OCI-LY7 (cell line): ENCODE results near the gene KCNQ5. TPM values are rescaled to one million over a fixed set of nuclear protein-coding genes. Genes with fewer than 3 reads are reported as not detected.

Experiments used
- BruUV-seq: library from RNA; stranded (reverse); fragments of 400-500 nt; replicated peaks from 2 replicates; lab custom pipeline; 2021; lab: Mats Ljungman, UMichigan
- CTCF ChIA-PET: fragments of 300-600 bp; sonication (Branson Sonifier 250); formaldehyde crosslinking; loops from one replicate; lab custom pipeline; 2022; ENCODE audit warnings: antibody characterized with exemption; ENCODE audit not compliant: unreplicated experiment; lab: Charles Lee
- POLR2A ChIA-PET: fragments of 300-600 bp; sonication (Branson Sonifier 250); formaldehyde crosslinking; loops from one replicate; lab custom pipeline; 2022; ENCODE audit warnings: antibody characterized with exemption; lab: Charles Lee
- DNase-seq: peaks from one replicate; pipeline ENCODE4 v3.0.0-alpha.2; 2015; ENCODE audit warnings: low spot score
- H2AFZ ChIP-seq: fragments of 200-600 bp; sonication (generic), shearing (Covaris generic); 2 replicates; pipeline ENCODE4 v1.6.1; 2014; ENCODE audit warnings: mild to moderate bottlenecking, antibody characterized with exemption, low read length, moderate library complexity
- H3K27ac ChIP-seq: fragments of 200-600 bp; sonication (generic); 2 replicates; pipeline ENCODE4 v1.5.1; 2014; ENCODE audit warnings: mixed run types, low read depth, mild to moderate bottlenecking, moderate library complexity, low read length, inconsistent platforms; ENCODE audit not compliant: poor library complexity, severe bottlenecking
- H3K36me3 ChIP-seq: fragments of 200-600 bp; sonication (generic); 2 replicates; pipeline ENCODE4 v1.6.1; 2014; ENCODE audit warnings: mild to moderate bottlenecking, antibody characterized with exemption, low read length, moderate library complexity, mixed read lengths; ENCODE audit not compliant: insufficient read depth
- H3K4me1 ChIP-seq: fragments of 200-600 bp; sonication (generic); 2 replicates; pipeline ENCODE4 v1.5.1; 2014; ENCODE audit warnings: mild to moderate bottlenecking, low read length; ENCODE audit not compliant: insufficient read depth, poor library complexity, severe bottlenecking
- H3K4me2 ChIP-seq: fragments of 200-600 bp; sonication (generic); 2 replicates; pipeline ENCODE4 v1.6.1; 2014; ENCODE audit warnings: mild to moderate bottlenecking, low read length
- H3K4me3 ChIP-seq: fragments of 200-600 bp; sonication (generic); 2 replicates; pipeline ENCODE4 v1.5.1; 2014; ENCODE audit warnings: mild to moderate bottlenecking, low read depth, low read length; ENCODE audit not compliant: poor library complexity, severe bottlenecking
- H3K79me2 ChIP-seq: fragments of 200-600 bp; sonication (generic); 2 replicates; pipeline ENCODE4 v1.6.1; 2016; ENCODE audit warnings: low read depth, mild to moderate bottlenecking, low read length, moderate library complexity, mixed read lengths; ENCODE audit not compliant: insufficient read depth
- H3K9me2 ChIP-seq: fragments of 200-600 bp; sonication (generic); 2 replicates; pipeline ENCODE4 v1.6.1; 2016; ENCODE audit warnings: mild to moderate bottlenecking, low read length, mixed read lengths; ENCODE audit not compliant: insufficient read depth
- H3K9me3 ChIP-seq: fragments of 200-600 bp; sonication (generic); 2 replicates; pipeline ENCODE4 v1.6.1; 2014; ENCODE audit warnings: mild to moderate bottlenecking, mixed run types, low read length, mixed read lengths
- H4K20me1 ChIP-seq: fragments of 200-600 bp; sonication (generic); 2 replicates; pipeline ENCODE4 v1.6.1; 2014; ENCODE audit warnings: mild to moderate bottlenecking, antibody characterized with exemption, low read length, moderate library complexity, mixed read lengths; ENCODE audit not compliant: insufficient read depth
- CTCF ChIP-seq: fragments of 200-600 bp; sonication (generic); conservative IDR thresholded peaks from 2 replicates; pipeline ENCODE4 v1.5.1; 2014; ENCODE audit warnings: mild to moderate bottlenecking, antibody characterized with exemption, low read length, moderate library complexity, mixed read lengths
- EZH2phosphoT487 ChIP-seq: fragments of 200-600 bp; sonication (generic); IDR thresholded peaks from 2 replicates; pipeline ENCODE4 v1.6.1; 2018; ENCODE audit warnings: low read depth, borderline replicate concordance, mild to moderate bottlenecking, mixed run types, antibody characterized with exemption, low read length, moderate library complexity, mixed read lengths
- intact Hi-C: fragments of 100-400 bp; cut with micrococcal nuclease; formaldehyde crosslinking; loops from one replicate; pipeline ENCODE4 v1.10.0; 2022; ENCODE audit not compliant: unreplicated experiment
- total RNA-seq, 2 experiments: library from RNA; depleted of rRNA in 1 of 2; stranded (reverse); fragments of >200 nt in 1 of 2; shearing (Covaris generic) in 1 of 2; gene quantifications; 2 replicates each; pipeline ENCODE4 v1.2.3, GENCODE V29; 2014 to 2022

Gene KCNQ5
- total RNA-seq, 2 experiments from 2014 or later, result 26.1 to 29.7 TPM

- Histone ChIP-seq H2AFZ (no peak overlapping the region), H3K36me3 (peaks cover 44% of the 10 kb centered on the region), H3K4me2 (no peak overlapping the region), H3K9me3 (no peaks in the 10 kb centered on the region), H4K20me1 (peaks cover 15% of the 10 kb centered on the region; the same call in 1 of the 2 replicates), H3K4me3 (no peak overlapping the region), H3K79me2 (peaks cover 100% of the 10 kb centered on the region), H3K9me2 (0 out of 2 replicates have a peak, but pooled peaks cover 3% of the 10 kb centered on the region), H3K4me1 (peaks cover 18% of the 10 kb centered on the region), H3K27ac (no peak overlapping the region)
- no peak for TF ChIP-seq EZH2phosphoT487
- TF ChIP-seq CTCF, result no peak
- no TSS peak for BruUV-seq
- CTCF ChIA-PET, result no interaction called here
- POLR2A ChIA-PET, result interaction anchor here (0.5 to 1.4 kb wide), 6 partner anchors 10 to 1008 kb away, joined by 3 to 5 read pairs (median 4); no protein-coding TSS in a partner anchor
- DNase-seq, result no peak
- intact Hi-C loops, result no loop called here
Observed at GRCh38 chr6:72639920-72640614, 18.2 kb downstream of the KCNQ5 start.

GRCh38 chr6:72640615-72640930 lies 18.7 kb downstream of the KCNQ5 start:
- H3K9me2 ChIP-seq, result 0 out of 2 replicates have a peak, but pooled peaks cover 3% of the 10 kb centered on the region
- peaks cover 100% of the 10 kb centered on the region for H3K79me2 ChIP-seq
- H3K9me3 ChIP-seq, result no peaks in the 10 kb centered on the region
- CTCF ChIA-PET, result no interaction called here
- H3K4me1 ChIP-seq, result peaks cover 17% of the 10 kb centered on the region
- H3K4me2 ChIP-seq, result no peak overlapping the region
- peaks cover 15% of the 10 kb centered on the region; the same call in 1 of the 2 replicates for H4K20me1 ChIP-seq
- POLR2A ChIA-PET, result interaction anchor here (0.5 to 1.4 kb wide), 4 partner anchors 9 to 1008 kb away, joined by 3 to 5 read pairs (median 4); no protein-coding TSS in a partner anchor
- intact Hi-C loops, result no loop called here
- BruUV-seq, result no TSS peak
- DNase-seq, result no peak
- H2AFZ ChIP-seq, result no peak overlapping the region
- TF ChIP-seq CTCF (no peak), EZH2phosphoT487 (no peak)
- peaks cover 47% of the 10 kb centered on the region for H3K36me3 ChIP-seq
- no peak overlapping the region for H3K27ac ChIP-seq
- H3K4me3 ChIP-seq, result no peak overlapping the region

- CTCF ChIA-PET, result no interaction called here
- Histone ChIP-seq H3K4me3 (no peak overlapping the region), H4K20me1 (peaks cover 11% of the 10 kb centered on the region; the same call in 1 of the 2 replicates), H3K9me3 (no peaks in the 10 kb centered on the region), H2AFZ (no peak overlapping the region), H3K79me2 (peaks cover 96% of the 10 kb centered on the region), H3K36me3 (peaks cover 52% of the 10 kb centered on the region), H3K9me2 (0 out of 2 replicates have a peak, but pooled peaks cover 2% of the 10 kb centered on the region), H3K27ac (no peak overlapping the region), H3K4me1 (peaks cover 14% of the 10 kb centered on the region), H3K4me2 (no peak overlapping the region)
- DNase-seq, result no peak
- POLR2A ChIA-PET, result interaction anchor here (1.0 kb wide), 1 partner anchor 134 kb away, joined by 3 read pairs; no protein-coding TSS in a partner anchor
- no TSS peak for BruUV-seq
- intact Hi-C loops, result no loop called here
- TF ChIP-seq CTCF (no peak), EZH2phosphoT487 (no peak)
Observed at GRCh38 chr6:72642435-72642834, 20.6 kb downstream of the KCNQ5 start.
